Vagina (tissue), 2 donors: Measurements from ENCODE around the gene SCUBE1.

Source experiments
- POLR2A ChIP-seq, 2 donors: fragments of 450-650 bp; IDR thresholded peaks; one replicate each; pipeline ENCODE4 v1.6.1; 2017; ENCODE audit warnings: antibody characterized with exemption in 2 of 2, mild to moderate bottlenecking in 2 of 2, moderate library complexity in 2 of 2
- POLR2AphosphoS5 ChIP-seq, 2 donors: sonication (generic); formaldehyde crosslinking; IDR thresholded peaks; one replicate each; pipeline ENCODE4 v1.9.0; 2017; ENCODE audit warnings: antibody characterized with exemption in 2 of 2, mild to moderate bottlenecking in 2 of 2, low read depth in 1 of 2; ENCODE audit not compliant: insufficient read depth in 1 of 2
- TF ChIP-seq, protein P1 (sequence below), 3 experiments: fragments of 450-650 bp in 2 of 3; fragments of 200-600 bp in 1 of 3; sonication (generic) in 1 of 3; IDR thresholded peaks; one replicate each; pipeline ENCODE4 v1.5.1; 2017 to 2019; ENCODE audit warnings: antibody characterized with exemption in 3 of 3, mild to moderate bottlenecking in 2 of 3, moderate library complexity in 2 of 3

GRCh38 chr22:43291381-43291780 lies 51.8 kb downstream of the SCUBE1 start:
- TF ChIP-seq, protein P1, sequence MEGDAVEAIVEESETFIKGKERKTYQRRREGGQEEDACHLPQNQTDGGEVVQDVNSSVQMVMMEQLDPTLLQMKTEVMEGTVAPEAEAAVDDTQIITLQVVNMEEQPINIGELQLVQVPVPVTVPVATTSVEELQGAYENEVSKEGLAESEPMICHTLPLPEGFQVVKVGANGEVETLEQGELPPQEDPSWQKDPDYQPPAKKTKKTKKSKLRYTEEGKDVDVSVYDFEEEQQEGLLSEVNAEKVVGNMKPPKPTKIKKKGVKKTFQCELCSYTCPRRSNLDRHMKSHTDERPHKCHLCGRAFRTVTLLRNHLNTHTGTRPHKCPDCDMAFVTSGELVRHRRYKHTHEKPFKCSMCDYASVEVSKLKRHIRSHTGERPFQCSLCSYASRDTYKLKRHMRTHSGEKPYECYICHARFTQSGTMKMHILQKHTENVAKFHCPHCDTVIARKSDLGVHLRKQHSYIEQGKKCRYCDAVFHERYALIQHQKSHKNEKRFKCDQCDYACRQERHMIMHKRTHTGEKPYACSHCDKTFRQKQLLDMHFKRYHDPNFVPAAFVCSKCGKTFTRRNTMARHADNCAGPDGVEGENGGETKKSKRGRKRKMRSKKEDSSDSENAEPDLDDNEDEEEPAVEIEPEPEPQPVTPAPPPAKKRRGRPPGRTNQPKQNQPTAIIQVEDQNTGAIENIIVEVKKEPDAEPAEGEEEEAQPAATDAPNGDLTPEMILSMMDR (IDR thresholded peaks at IDR 0.05) = no peak
- no peak for TF ChIP-seq POLR2A (IDR thresholded peaks at IDR 0.05)
- TF ChIP-seq POLR2AphosphoS5 (IDR thresholded peaks at IDR 0.05; ENCODE audit: insufficient read depth in 1 of 2, low read depth in 1 of 2) = no peak
